Upper lobe of left lung (tissue), 4 donors: ENCODE results near the gene SLC16A4.

Experiments
- CTCF ChIP-seq, 6 experiments: fragments of 450-650 bp in 4 of 6; fragments of 200-600 bp in 2 of 6; sonication (generic) in 2 of 6; IDR thresholded peaks; one replicate each; pipeline ENCODE4 v1.5.1; 2016 to 2019; ENCODE audit warnings: antibody characterized with exemption in 6 of 6
- EP300 ChIP-seq, 4 donors: sonication (generic); formaldehyde crosslinking; IDR thresholded peaks; one replicate each; pipeline ENCODE4 v1.5.1; 2017; ENCODE audit warnings: antibody characterized with exemption in 4 of 4, control low read depth in 2 of 4
- POLR2A ChIP-seq, 4 donors: fragments of 450-650 bp; IDR thresholded peaks; one replicate each; pipeline ENCODE4 v1.5.1; 2016 to 2017; ENCODE audit warnings: antibody characterized with exemption in 4 of 4, mild to moderate bottlenecking in 2 of 4
- POLR2AphosphoS5 ChIP-seq, 2 donors: sonication (generic); formaldehyde crosslinking; IDR thresholded peaks; one replicate each; pipeline ENCODE4 v1.5.1; 2017; ENCODE audit warnings: antibody characterized with exemption in 2 of 2

- no peak for TF ChIP-seq CTCF (IDR thresholded peaks at IDR 0.05)
- TF ChIP-seq POLR2A (IDR thresholded peaks at IDR 0.05), result no peak
- TF ChIP-seq POLR2AphosphoS5 (IDR thresholded peaks at IDR 0.05), result no peak
- TF ChIP-seq EP300 (IDR thresholded peaks at IDR 0.05), result no peak
Observed at GRCh38 chr1:110347182-110347893, 43.5 kb downstream of the SLC16A4 start.
